OCI-LY7 (cell line): Measurements from ENCODE around the gene RBM39. TPM values are rescaled to one million over a fixed set of nuclear protein-coding genes. Genes with fewer than 3 reads are reported as not detected.

Experiments used
- BruUV-seq: library from RNA; stranded (reverse); fragments of 400-500 nt; replicated peaks from 2 replicates; lab custom pipeline; 2021; lab: Mats Ljungman, UMichigan
- CTCF ChIA-PET: fragments of 300-600 bp; sonication (Branson Sonifier 250); formaldehyde crosslinking; loops from one replicate; lab custom pipeline; 2022; ENCODE audit warnings: antibody characterized with exemption; ENCODE audit not compliant: unreplicated experiment; lab: Charles Lee
- POLR2A ChIA-PET: fragments of 300-600 bp; sonication (Branson Sonifier 250); formaldehyde crosslinking; loops from one replicate; lab custom pipeline; 2022; ENCODE audit warnings: antibody characterized with exemption; lab: Charles Lee
- DNase-seq: peaks from one replicate; pipeline ENCODE4 v3.0.0-alpha.2; 2015; ENCODE audit warnings: low spot score
- H2AFZ ChIP-seq: fragments of 200-600 bp; sonication (generic), shearing (Covaris generic); 2 replicates; pipeline ENCODE4 v1.6.1; 2014; ENCODE audit warnings: mild to moderate bottlenecking, antibody characterized with exemption, low read length, moderate library complexity
- H3K27ac ChIP-seq: fragments of 200-600 bp; sonication (generic); 2 replicates; pipeline ENCODE4 v1.5.1; 2014; ENCODE audit warnings: mixed run types, low read depth, mild to moderate bottlenecking, moderate library complexity, low read length, inconsistent platforms; ENCODE audit not compliant: poor library complexity, severe bottlenecking
- H3K36me3 ChIP-seq: fragments of 200-600 bp; sonication (generic); 2 replicates; pipeline ENCODE4 v1.6.1; 2014; ENCODE audit warnings: mild to moderate bottlenecking, antibody characterized with exemption, low read length, moderate library complexity, mixed read lengths; ENCODE audit not compliant: insufficient read depth
- H3K4me1 ChIP-seq: fragments of 200-600 bp; sonication (generic); 2 replicates; pipeline ENCODE4 v1.5.1; 2014; ENCODE audit warnings: mild to moderate bottlenecking, low read length; ENCODE audit not compliant: insufficient read depth, poor library complexity, severe bottlenecking
- H3K4me2 ChIP-seq: fragments of 200-600 bp; sonication (generic); 2 replicates; pipeline ENCODE4 v1.6.1; 2014; ENCODE audit warnings: mild to moderate bottlenecking, low read length
- H3K4me3 ChIP-seq: fragments of 200-600 bp; sonication (generic); 2 replicates; pipeline ENCODE4 v1.5.1; 2014; ENCODE audit warnings: mild to moderate bottlenecking, low read depth, low read length; ENCODE audit not compliant: poor library complexity, severe bottlenecking
- H3K79me2 ChIP-seq: fragments of 200-600 bp; sonication (generic); 2 replicates; pipeline ENCODE4 v1.6.1; 2016; ENCODE audit warnings: low read depth, mild to moderate bottlenecking, low read length, moderate library complexity, mixed read lengths; ENCODE audit not compliant: insufficient read depth
- H3K9me2 ChIP-seq: fragments of 200-600 bp; sonication (generic); 2 replicates; pipeline ENCODE4 v1.6.1; 2016; ENCODE audit warnings: mild to moderate bottlenecking, low read length, mixed read lengths; ENCODE audit not compliant: insufficient read depth
- H3K9me3 ChIP-seq: fragments of 200-600 bp; sonication (generic); 2 replicates; pipeline ENCODE4 v1.6.1; 2014; ENCODE audit warnings: mild to moderate bottlenecking, mixed run types, low read length, mixed read lengths
- H4K20me1 ChIP-seq: fragments of 200-600 bp; sonication (generic); 2 replicates; pipeline ENCODE4 v1.6.1; 2014; ENCODE audit warnings: mild to moderate bottlenecking, antibody characterized with exemption, low read length, moderate library complexity, mixed read lengths; ENCODE audit not compliant: insufficient read depth
- CTCF ChIP-seq: fragments of 200-600 bp; sonication (generic); conservative IDR thresholded peaks from 2 replicates; pipeline ENCODE4 v1.5.1; 2014; ENCODE audit warnings: mild to moderate bottlenecking, antibody characterized with exemption, low read length, moderate library complexity, mixed read lengths
- EZH2phosphoT487 ChIP-seq: fragments of 200-600 bp; sonication (generic); IDR thresholded peaks from 2 replicates; pipeline ENCODE4 v1.6.1; 2018; ENCODE audit warnings: low read depth, borderline replicate concordance, mild to moderate bottlenecking, mixed run types, antibody characterized with exemption, low read length, moderate library complexity, mixed read lengths
- intact Hi-C: fragments of 100-400 bp; cut with micrococcal nuclease; formaldehyde crosslinking; loops from one replicate; pipeline ENCODE4 v1.10.0; 2022; ENCODE audit not compliant: unreplicated experiment
- total RNA-seq, 2 experiments: library from RNA; depleted of rRNA in 1 of 2; stranded (reverse); fragments of >200 nt in 1 of 2; shearing (Covaris generic) in 1 of 2; gene quantifications; 2 replicates each; pipeline ENCODE4 v1.2.3, GENCODE V29; 2014 to 2022

RBM39 gene
- total RNA-seq, 2 experiments from 2014 or later = 346 to 431 TPM

GRCh38 chr20:35698298-35699126 is 43.5 kb downstream of the RBM39 start:
- Histone ChIP-seq H3K9me2 (no peaks in the 10 kb centered on the region), H3K9me3 (no peaks in the 10 kb centered on the region), H3K4me2 (peak overlapping the region; percentile 74), H3K36me3 (peaks cover 55% of the 10 kb centered on the region), H3K27ac (peak overlapping the region; percentile 74), H3K79me2 (peaks cover 31% of the 10 kb centered on the region; the same call in 1 of the 2 replicates), H3K4me3 (peak overlapping the region; percentile 87), H3K4me1 (peaks cover 23% of the 10 kb centered on the region), H2AFZ (peak overlapping the region; percentile 82), H4K20me1 (no peaks in the 10 kb centered on the region; the same call in 1 of the 2 replicates)
- no peak; the same call in 1 of the 2 replicates for TF ChIP-seq CTCF
- TF ChIP-seq EZH2phosphoT487 = no peak
- intact Hi-C loops = loop anchor here (1.0 to 5.0 kb wide), 5 partner anchors 81 to 236 kb away; partner anchors contain the start of gene SPAG4
- ChIA-PET POLR2A (no interaction called here), CTCF (no interaction called here)
- no TSS peak for BruUV-seq
- DNase-seq = peak; percentile 31

GRCh38 chr20:35697696-35698297 is 44.3 kb downstream of the RBM39 start:
- no peak for DNase-seq
- intact Hi-C loops = loop anchor here (2.0 to 5.0 kb wide), 4 partner anchors 80 to 235 kb away; partner anchors contain the start of gene SPAG4
- H3K36me3 ChIP-seq = peaks cover 51% of the 10 kb centered on the region
- BruUV-seq = no TSS peak
- TF ChIP-seq EZH2phosphoT487 (no peak), CTCF (no peak; the same call in 1 of the 2 replicates)
- peaks cover 23% of the 10 kb centered on the region for H3K4me1 ChIP-seq
- peak overlapping the region; percentile 87 for H3K4me3 ChIP-seq
- no peaks in the 10 kb centered on the region for H3K9me3 ChIP-seq
- H3K9me2 ChIP-seq = no peaks in the 10 kb centered on the region
- H4K20me1 ChIP-seq = no peaks in the 10 kb centered on the region; the same call in 1 of the 2 replicates
- peak overlapping the region; percentile 74 for H3K27ac ChIP-seq
- peak overlapping the region; percentile 74 for H3K4me2 ChIP-seq
- H3K79me2 ChIP-seq = peaks cover 31% of the 10 kb centered on the region; the same call in 1 of the 2 replicates
- peak overlapping the region; percentile 82; the same call in 1 of the 2 replicates for H2AFZ ChIP-seq
- ChIA-PET CTCF (no interaction called here), POLR2A (no interaction called here)
